ENCODE data around the gene TSPAN1. TPM values are rescaled to one million over a fixed set of nuclear protein-coding genes. Genes with fewer than 3 reads are reported as not detected.

Gene TSPAN1
- total and polyA plus RNA-seq, 4 donors = 2.3 to 26.5 (median 3.5) TPM

DNA sequence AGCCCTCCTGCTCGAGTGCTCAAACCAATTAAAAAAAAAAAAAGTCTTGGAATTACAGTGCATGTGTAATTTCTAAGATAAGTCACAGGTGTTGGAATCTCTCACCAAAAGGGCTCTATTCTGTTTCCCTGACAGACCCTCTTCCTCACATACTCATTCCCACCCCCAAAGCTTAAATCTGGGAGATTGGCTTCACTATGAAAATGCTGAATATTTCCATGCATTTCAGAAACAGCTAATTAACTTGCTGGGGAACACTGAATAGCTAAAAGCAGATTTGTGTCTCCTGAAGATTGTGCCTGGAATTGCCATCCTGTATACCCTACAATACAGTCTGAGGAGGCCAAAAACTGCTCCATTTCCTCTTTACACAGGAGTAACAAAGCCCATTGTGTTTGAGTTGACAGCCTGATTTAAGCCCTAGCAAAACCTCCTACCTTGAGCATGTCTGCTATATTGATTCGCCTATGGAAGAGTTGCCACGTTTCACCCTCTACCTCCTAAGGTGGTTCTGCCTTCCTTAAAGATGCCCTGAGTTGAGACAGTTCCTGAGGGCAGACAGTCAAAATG lies 41.0 kb upstream of the TSPAN1 start:
- WGBS, 2 donors = 56 to 59% methylated on average over 3 of the region's 3 CpGs
- Histone ChIP-seq H3K4me1 (ENCODE audit: control insufficient read depth in 1 of 2, insufficient read depth in 2 of 2, low read length in 2 of 2) (peaks cover 2 to 6% of the 10 kb centered on the region in 2 donors), H3K27ac (ENCODE audit: low read depth in 1 of 2, low read length in 2 of 2) (peak overlapping the region; percentile 45 to 94), H3K27me3 (ENCODE audit: control insufficient read depth in 1 of 2, insufficient read depth in 2 of 2, low read length in 1 of 2) (no peaks in the 10 kb centered on the region), H3K36me3 (ENCODE audit: control insufficient read depth in 1 of 2, insufficient read depth in 2 of 2, low read length in 1 of 2) (no peaks in the 10 kb centered on the region), H3K9me3 (ENCODE audit: control insufficient read depth, low read length) (no peaks in the 10 kb centered on the region), H3K4me3 (ENCODE audit: low read length in 2 of 2) (peak overlapping the region in 1 of 2 donors; percentile 43)
- DNase-seq = no peak
- no peak for ATAC-seq (ENCODE audit: low FRiP score)
- intact Hi-C loops (cut with DNase I) = no loop called here

GRCh38 chr1:46134660-46135331 lies 40.1 kb upstream of the TSPAN1 start:
- intact Hi-C loops (cut with DNase I) = loop anchor here in 1 of 2 donors (5.0 kb wide), 1 partner anchor 48 kb away; no protein-coding TSS in a partner anchor
- no peaks in the 10 kb centered on the region for H3K9me3 ChIP-seq (ENCODE audit: control insufficient read depth, low read length)
- peaks cover 2 to 6% of the 10 kb centered on the region in 2 donors for H3K4me1 ChIP-seq (ENCODE audit: control insufficient read depth in 1 of 2, insufficient read depth in 2 of 2, low read length in 2 of 2)
- no peaks in the 10 kb centered on the region for H3K27me3 ChIP-seq (ENCODE audit: control insufficient read depth in 1 of 2, insufficient read depth in 2 of 2, low read length in 1 of 2)
- no peaks in the 10 kb centered on the region for H3K36me3 ChIP-seq (ENCODE audit: control insufficient read depth in 1 of 2, insufficient read depth in 2 of 2, low read length in 1 of 2)
- DNase-seq (no peak), ATAC-seq (ENCODE audit: low FRiP score) (no peak)
- peak overlapping the region; percentile 51 to 82 for H3K27ac ChIP-seq (ENCODE audit: low read depth in 1 of 2, low read length in 2 of 2)
- no peak overlapping the region for H3K4me3 ChIP-seq (ENCODE audit: low read length in 2 of 2)
- WGBS, 2 donors = 11 to 15% methylated on average over 3 of the region's 3 CpGs

- intact Hi-C loops (cut with DNase I) = loop anchor here in 1 of 2 donors (5.0 kb wide), 1 partner anchor 46 kb away; no protein-coding TSS in a partner anchor
- Histone ChIP-seq H3K27ac (ENCODE audit: low read depth in 1 of 2, low read length in 2 of 2) (no peak overlapping the region), H3K4me1 (ENCODE audit: control insufficient read depth in 1 of 2, insufficient read depth in 2 of 2, low read length in 2 of 2) (peaks cover 2 to 6% of the 10 kb centered on the region in 2 donors), H3K27me3 (ENCODE audit: control insufficient read depth in 1 of 2, insufficient read depth in 2 of 2, low read length in 1 of 2) (no peaks in the 10 kb centered on the region), H3K9me3 (ENCODE audit: control insufficient read depth, low read length) (no peaks in the 10 kb centered on the region), H3K36me3 (ENCODE audit: control insufficient read depth in 1 of 2, insufficient read depth in 2 of 2, low read length in 1 of 2) (no peaks in the 10 kb centered on the region), H3K4me3 (ENCODE audit: low read length in 2 of 2) (no peak overlapping the region)
- no peak for ATAC-seq (ENCODE audit: low FRiP score)
- no peak for DNase-seq
These were observed 38.2 kb upstream of the TSPAN1 start for GRCh38 chr1:46136711-46137110.

DNA sequence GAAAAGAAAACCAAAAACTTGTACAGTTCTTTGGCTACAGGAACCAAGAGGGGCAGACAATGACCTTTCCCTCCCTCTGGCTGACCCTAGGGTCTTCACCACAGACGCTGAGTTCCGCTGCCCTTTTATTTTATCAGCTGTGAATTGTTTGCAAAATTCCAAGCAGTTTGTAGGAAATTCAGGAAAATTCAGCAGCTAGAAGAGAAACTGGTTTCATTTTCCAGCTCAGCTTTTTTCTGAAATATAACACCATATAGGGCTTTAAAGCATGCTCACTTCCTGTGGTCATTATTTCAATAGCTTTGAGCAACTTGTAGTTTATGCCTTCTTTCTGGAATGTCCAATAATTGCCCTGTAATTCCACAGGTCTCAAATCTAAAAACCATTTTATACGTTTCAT lies 37.0 kb upstream of the TSPAN1 start:
- no peak for ATAC-seq (ENCODE audit: low FRiP score)
- intact Hi-C loops (cut with DNase I) = loop anchor here in 1 of 2 donors (5.0 kb wide), 1 partner anchor 44 kb away; no protein-coding TSS in a partner anchor
- Histone ChIP-seq H3K27ac (ENCODE audit: low read depth in 1 of 2, low read length in 2 of 2) (peak overlapping the region in 1 of 2 donors; percentile 46), H3K9me3 (ENCODE audit: control insufficient read depth, low read length) (no peaks in the 10 kb centered on the region), H3K4me3 (ENCODE audit: low read length in 2 of 2) (no peak overlapping the region), H3K27me3 (ENCODE audit: control insufficient read depth in 1 of 2, insufficient read depth in 2 of 2, low read length in 1 of 2) (no peaks in the 10 kb centered on the region), H3K36me3 (ENCODE audit: control insufficient read depth in 1 of 2, insufficient read depth in 2 of 2, low read length in 1 of 2) (no peaks in the 10 kb centered on the region), H3K4me1 (ENCODE audit: control insufficient read depth in 1 of 2, insufficient read depth in 2 of 2, low read length in 2 of 2) (peaks cover 2 to 6% of the 10 kb centered on the region in 2 donors)
- no peak for DNase-seq
- 24 to 33% methylated on average over 3 of the region's 3 CpGs for WGBS, 2 donors

- H3K27ac ChIP-seq (ENCODE audit: low read depth in 1 of 2, low read length in 2 of 2) = no peak overlapping the region
- no peak overlapping the region for H3K4me3 ChIP-seq (ENCODE audit: low read length in 2 of 2)
- peaks cover 0 to 1% of the 10 kb centered on the region in 2 donors for H3K4me1 ChIP-seq (ENCODE audit: control insufficient read depth in 1 of 2, insufficient read depth in 2 of 2, low read length in 2 of 2)
- no peaks in the 10 kb centered on the region for H3K9me3 ChIP-seq (ENCODE audit: control insufficient read depth, low read length)
- DNase-seq (no peak), ATAC-seq (ENCODE audit: low FRiP score) (no peak)
- H3K36me3 ChIP-seq (ENCODE audit: control insufficient read depth in 1 of 2, insufficient read depth in 2 of 2, low read length in 1 of 2) = no peaks in the 10 kb centered on the region
- intact Hi-C loops (cut with DNase I) = no loop called here
- no peaks in the 10 kb centered on the region for H3K27me3 ChIP-seq (ENCODE audit: control insufficient read depth in 1 of 2, insufficient read depth in 2 of 2, low read length in 1 of 2)
- WGBS, 2 donors = 11 to 18% methylated on average over 2 of the region's 2 CpGs
These were observed 26.6 kb upstream of the TSPAN1 start for GRCh38 chr1:46148318-46148717.

DNA sequence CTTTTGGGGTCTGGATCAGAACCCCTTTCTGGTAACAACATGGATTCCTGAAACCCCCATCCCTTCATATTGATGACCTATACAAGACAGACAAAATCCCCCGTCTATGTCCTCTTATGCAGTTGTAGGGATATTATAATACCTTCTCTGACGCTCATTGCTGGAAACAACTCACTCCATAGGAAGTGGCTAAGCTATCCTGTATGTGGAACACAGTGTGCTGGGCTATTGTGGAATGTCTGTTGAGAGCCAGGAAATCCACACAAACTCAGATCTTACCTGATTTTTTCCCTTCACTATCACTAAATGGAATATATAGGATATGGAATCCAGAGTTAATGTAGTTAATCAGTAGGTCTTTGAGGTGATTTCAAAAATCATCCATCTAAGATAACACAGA lies 24.8 kb upstream of the TSPAN1 start:
- no peaks in the 10 kb centered on the region for H3K9me3 ChIP-seq (ENCODE audit: control insufficient read depth, low read length)
- intact Hi-C loops (cut with DNase I) = no loop called here
- ATAC-seq (ENCODE audit: low FRiP score) = no peak
- no peaks in the 10 kb centered on the region for H3K36me3 ChIP-seq (ENCODE audit: control insufficient read depth in 1 of 2, insufficient read depth in 2 of 2, low read length in 1 of 2)
- WGBS, 2 donors = 97% methylated on average over 2 of the region's 2 CpGs
- H3K27ac ChIP-seq (ENCODE audit: low read depth in 1 of 2, low read length in 2 of 2) = no peak overlapping the region
- DNase-seq = no peak
- H3K27me3 ChIP-seq (ENCODE audit: control insufficient read depth in 1 of 2, insufficient read depth in 2 of 2, low read length in 1 of 2) = no peaks in the 10 kb centered on the region
- H3K4me3 ChIP-seq (ENCODE audit: low read length in 2 of 2) = no peak overlapping the region
- peaks cover 0 to 1% of the 10 kb centered on the region in 2 donors for H3K4me1 ChIP-seq (ENCODE audit: control insufficient read depth in 1 of 2, insufficient read depth in 2 of 2, low read length in 2 of 2)

DNA sequence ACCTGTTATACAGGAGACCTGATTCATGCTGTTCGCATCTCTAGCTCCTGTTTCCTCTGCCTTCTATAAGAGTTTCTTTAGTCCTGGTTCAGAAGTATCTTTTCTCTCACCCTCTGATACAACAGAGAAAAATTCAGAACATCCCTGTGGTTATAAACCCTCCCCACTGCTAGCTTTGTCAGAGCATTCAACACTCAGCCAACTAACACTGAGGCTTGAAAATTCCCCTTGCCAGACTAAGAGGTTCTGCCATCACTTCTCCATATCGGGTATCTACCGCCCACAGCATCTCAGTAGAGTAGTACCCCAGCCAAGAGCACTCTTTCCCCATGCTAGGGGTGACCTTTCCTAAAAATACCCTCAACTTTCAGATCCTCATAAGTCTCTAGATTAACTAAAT lies 22.9 kb upstream of the TSPAN1 start:
- no peaks in the 10 kb centered on the region for H3K36me3 ChIP-seq (ENCODE audit: control insufficient read depth in 1 of 2, insufficient read depth in 2 of 2, low read length in 1 of 2)
- peaks cover 0 to 1% of the 10 kb centered on the region in 2 donors for H3K4me1 ChIP-seq (ENCODE audit: control insufficient read depth in 1 of 2, insufficient read depth in 2 of 2, low read length in 2 of 2)
- no peak for DNase-seq
- H3K9me3 ChIP-seq (ENCODE audit: control insufficient read depth, low read length) = no peaks in the 10 kb centered on the region
- 81% methylated on average over 3 of the region's 3 CpGs for WGBS, 2 donors
- no peak for ATAC-seq (ENCODE audit: low FRiP score)
- no peak overlapping the region for H3K4me3 ChIP-seq (ENCODE audit: low read length in 2 of 2)
- H3K27ac ChIP-seq (ENCODE audit: low read depth in 1 of 2, low read length in 2 of 2) = no peak overlapping the region
- no peaks in the 10 kb centered on the region for H3K27me3 ChIP-seq (ENCODE audit: control insufficient read depth in 1 of 2, insufficient read depth in 2 of 2, low read length in 1 of 2)
- intact Hi-C loops (cut with DNase I) = no loop called here

DNA sequence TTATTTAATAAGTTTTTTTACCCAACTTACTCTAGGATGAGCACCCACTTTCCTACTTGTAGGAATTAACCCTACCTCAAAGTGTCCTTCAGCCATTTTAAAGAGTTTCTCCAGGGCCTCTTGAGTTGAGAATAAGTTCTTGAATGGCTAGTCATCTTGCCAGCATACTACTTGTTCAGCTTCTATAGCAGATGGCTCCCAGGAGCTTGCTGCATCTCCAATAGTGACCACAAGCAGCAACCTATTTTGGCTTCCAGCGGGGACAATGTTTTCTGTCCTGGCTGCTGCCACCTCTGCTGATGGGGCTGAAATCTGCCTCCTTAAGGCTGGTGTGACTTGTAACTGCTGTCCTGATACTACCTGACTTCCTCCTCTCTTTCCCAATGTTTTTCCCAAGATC lies 21.7 kb upstream of the TSPAN1 start:
- Histone ChIP-seq H3K36me3 (ENCODE audit: control insufficient read depth in 1 of 2, insufficient read depth in 2 of 2, low read length in 1 of 2) (no peaks in the 10 kb centered on the region), H3K27ac (ENCODE audit: low read depth in 1 of 2, low read length in 2 of 2) (no peak overlapping the region), H3K4me1 (ENCODE audit: control insufficient read depth in 1 of 2, insufficient read depth in 2 of 2, low read length in 2 of 2) (peaks cover 0 to 1% of the 10 kb centered on the region in 2 donors), H3K9me3 (ENCODE audit: control insufficient read depth, low read length) (no peaks in the 10 kb centered on the region), H3K27me3 (ENCODE audit: control insufficient read depth in 1 of 2, insufficient read depth in 2 of 2, low read length in 1 of 2) (no peaks in the 10 kb centered on the region), H3K4me3 (ENCODE audit: low read length in 2 of 2) (no peak overlapping the region)
- ATAC-seq (ENCODE audit: low FRiP score) (no peak), DNase-seq (no peak)
- WGBS, 2 donors = 99 to 100% methylated on average over 1 of the region's 1 CpG
- intact Hi-C loops (cut with DNase I) = no loop called here

- DNase-seq (no peak), ATAC-seq (ENCODE audit: low FRiP score) (no peak)
- intact Hi-C loops (cut with DNase I) = no loop called here
- no peaks in the 10 kb centered on the region for H3K36me3 ChIP-seq (ENCODE audit: control insufficient read depth in 1 of 2, insufficient read depth in 2 of 2, low read length in 1 of 2)
- no peak overlapping the region for H3K27ac ChIP-seq (ENCODE audit: low read depth in 1 of 2, low read length in 2 of 2)
- no peaks in the 10 kb centered on the region for H3K9me3 ChIP-seq (ENCODE audit: control insufficient read depth, low read length)
- WGBS, 2 donors = 96 to 98% methylated on average over 1 of the region's 1 CpG
- no peaks in the 10 kb centered on the region for H3K27me3 ChIP-seq (ENCODE audit: control insufficient read depth in 1 of 2, insufficient read depth in 2 of 2, low read length in 1 of 2)
- H3K4me1 ChIP-seq (ENCODE audit: control insufficient read depth in 1 of 2, insufficient read depth in 2 of 2, low read length in 2 of 2) = peaks cover 0 to 1% of the 10 kb centered on the region in 2 donors
- H3K4me3 ChIP-seq (ENCODE audit: low read length in 2 of 2) = no peak overlapping the region
These were observed 21.2 kb upstream of the TSPAN1 start for GRCh38 chr1:46153732-46154131.

Data from aorta (tissue), 5 donors.